ENCODE data around the gene PSD.

The PSD gene

DNA sequence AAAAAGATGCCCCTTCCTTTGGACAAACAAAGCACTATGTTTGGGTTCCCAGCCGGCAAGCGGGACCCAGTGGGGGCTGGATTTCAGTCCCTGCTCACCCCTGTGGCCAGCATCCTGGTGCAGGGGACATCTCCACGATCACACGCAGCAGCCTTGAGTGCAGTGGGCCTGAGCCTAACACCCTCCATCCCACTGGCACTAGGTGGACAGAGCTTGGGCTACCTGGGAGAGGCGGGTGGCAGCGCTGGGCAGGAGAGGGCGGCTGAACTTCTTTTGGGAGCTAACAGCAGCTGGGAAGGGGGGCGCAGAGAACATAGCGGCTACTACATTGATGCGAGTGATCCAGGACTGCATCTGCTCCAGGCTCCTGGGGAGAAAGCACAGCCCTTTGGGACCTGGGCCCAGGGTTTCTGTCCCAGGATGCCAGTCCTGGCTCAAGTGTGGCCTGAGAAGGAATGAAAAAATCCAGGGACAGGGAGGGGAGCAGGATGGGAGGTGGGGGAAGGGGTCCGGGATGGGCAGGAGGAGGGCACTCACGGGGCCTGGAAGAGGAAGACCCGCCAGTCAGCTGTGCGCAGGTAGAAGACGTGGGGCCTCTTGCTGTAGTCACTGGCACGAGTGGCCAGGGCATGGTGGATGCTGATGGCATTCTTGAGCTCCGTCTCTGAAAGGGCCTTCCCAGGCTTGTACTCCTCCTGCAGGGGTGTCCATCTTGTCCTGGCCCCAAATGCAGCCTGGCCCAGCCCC lies 14.1 kb downstream of the PSD start:
- no peak for DNase-seq (ENCODE audit: low read depth)

DNA sequence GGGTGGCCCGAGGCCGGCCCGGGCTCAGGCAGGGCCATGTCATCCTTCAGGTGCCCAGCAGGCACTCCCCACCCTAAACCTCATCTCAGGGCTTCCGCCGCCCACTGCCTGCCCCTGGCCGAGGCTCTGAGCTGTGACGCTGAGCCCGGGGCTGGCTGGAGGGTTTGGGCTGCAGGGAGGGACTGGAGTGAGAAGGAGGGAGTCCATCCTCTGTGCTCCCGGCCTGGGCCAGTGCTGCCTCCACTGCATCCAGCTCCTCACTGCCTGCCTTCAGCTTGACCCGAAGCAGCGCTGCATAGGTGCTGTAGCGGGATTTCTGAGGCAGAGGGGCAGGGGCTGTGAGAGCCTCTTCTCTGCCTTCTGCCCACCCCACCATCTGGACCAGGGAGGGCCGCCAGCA lies 15.5 kb downstream of the PSD start:
- no peak for DNase-seq (ENCODE audit: low read depth)

DNA sequence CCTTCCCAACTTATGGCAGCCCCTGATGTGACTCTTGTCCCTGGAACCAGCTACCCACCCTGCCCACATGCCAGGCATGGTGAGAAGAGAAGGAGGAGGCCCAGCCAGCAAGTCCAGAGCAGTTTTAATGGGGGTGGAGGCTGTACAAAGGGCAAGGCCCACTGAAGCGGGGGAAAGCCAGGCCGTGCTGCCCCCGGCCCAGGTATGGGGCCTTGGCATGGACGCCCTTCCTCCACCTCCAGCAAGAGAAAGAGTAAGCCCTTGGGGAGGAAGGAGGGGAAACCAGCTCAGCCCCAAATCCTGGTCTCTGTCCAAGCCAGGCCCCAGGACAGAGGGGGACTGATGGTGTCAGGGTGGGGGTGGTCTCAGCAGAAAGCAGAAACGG lies 16.1 kb downstream of the PSD start:
- DNase-seq (ENCODE audit: low read depth), result no peak

DNA sequence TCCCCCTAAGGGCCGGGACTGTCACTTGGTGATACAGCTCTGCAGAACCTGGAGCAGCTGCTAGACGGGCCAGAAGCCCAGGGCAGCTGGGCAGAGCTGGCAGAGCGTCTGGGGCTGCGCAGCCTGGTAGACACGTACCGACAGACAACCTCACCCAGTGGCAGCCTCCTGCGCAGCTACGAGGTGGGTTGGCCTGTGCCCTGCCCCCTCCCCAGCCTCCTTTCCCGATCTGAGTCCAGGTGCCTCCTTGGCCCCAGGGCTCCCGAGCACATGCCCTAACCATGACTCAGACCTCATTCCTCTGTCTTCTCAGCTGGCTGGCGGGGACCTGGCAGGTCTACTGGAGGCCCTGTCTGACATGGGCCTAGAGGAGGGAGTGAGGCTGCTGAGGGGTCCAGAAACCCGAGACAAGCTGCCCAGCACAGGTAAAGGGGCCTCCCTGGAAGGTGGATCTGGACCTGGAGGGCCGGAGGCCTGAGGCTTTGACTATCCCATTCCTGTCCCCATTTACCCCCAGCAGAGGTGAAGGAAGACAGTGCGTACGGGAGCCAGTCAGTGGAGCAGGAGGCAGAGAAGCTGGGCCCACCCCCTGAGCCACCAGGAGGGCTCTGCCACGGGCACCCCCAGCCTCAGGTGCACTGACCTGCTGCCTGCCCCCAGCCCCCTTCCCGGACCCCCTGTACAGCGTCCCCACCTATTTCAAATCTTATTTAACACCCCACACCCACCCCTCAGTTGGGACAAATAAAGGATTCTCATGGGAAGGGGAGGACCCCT lies 16.7 kb downstream of the PSD start:
- no peak for DNase-seq (ENCODE audit: low read depth)

DNA sequence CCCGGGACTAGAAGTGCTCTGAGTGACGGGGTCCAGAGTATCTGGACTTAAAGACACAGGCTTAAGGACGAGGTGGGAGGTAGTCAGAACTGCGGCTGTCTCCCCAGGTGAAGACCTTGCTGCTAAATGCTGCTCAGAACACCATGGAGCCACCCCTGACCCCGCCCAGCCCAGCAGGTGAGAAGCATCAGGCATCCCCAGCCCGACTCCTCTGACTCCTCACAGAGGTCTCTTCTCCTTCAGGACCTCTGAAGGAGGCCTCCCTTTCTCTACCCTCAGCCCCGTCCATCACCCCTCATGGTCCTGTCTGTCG lies 17.3 kb downstream of the PSD start:
- DNase-seq (ENCODE audit: low read depth), result no peak

DNA sequence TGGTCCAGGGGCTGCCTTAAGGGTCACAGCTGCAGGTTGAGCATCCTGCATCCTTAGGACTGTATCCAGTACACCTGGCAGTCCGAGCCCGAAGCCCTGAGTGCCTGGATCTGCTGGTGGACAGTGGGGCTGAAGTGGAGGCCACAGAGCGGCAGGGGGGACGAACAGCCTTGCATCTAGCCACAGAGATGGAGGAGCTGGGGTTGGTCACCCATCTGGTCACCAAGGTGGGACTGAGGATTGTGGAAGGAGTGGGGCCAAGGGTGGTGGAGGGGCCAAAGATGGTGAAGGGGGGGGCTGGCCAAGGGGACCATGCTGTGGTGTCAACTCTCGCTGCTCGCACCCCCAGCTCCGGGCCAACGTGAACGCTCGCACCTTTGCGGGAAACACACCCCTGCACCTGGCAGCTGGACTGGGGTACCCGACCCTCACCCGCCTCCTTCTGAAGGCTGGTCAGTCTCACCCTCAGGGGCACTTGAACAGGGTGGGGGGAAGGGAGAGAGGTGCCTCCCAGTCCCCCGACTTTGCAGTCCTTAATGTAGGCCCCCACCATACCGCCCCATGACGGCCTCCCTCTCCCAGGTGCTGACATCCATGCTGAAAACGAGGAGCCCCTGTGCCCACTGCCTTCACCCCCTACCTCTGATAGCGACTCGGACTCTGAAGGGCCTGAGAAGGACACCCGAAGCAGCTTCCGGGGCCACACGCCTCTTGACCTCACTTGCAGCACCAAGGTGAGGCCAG lies 17.8 kb downstream of the PSD start:
- no peak for DNase-seq (ENCODE audit: low read depth)

DNA sequence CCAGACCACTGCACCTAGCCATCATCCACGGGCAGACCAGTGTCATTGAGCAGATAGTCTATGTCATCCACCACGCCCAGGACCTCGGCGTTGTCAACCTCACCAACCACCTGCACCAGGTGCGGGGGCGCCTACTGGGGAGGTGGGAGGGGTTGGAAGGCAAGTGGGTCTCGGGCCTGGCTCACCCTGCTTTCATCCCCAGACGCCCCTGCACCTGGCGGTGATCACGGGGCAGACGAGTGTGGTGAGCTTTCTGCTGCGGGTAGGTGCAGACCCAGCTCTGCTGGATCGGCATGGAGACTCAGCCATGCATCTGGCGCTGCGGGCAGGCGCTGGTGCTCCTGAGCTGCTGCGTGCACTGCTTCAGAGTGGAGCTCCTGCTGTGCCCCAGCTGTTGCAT lies 18.5 kb downstream of the PSD start:
- DNase-seq (ENCODE audit: low read depth), result no peak

DNA sequence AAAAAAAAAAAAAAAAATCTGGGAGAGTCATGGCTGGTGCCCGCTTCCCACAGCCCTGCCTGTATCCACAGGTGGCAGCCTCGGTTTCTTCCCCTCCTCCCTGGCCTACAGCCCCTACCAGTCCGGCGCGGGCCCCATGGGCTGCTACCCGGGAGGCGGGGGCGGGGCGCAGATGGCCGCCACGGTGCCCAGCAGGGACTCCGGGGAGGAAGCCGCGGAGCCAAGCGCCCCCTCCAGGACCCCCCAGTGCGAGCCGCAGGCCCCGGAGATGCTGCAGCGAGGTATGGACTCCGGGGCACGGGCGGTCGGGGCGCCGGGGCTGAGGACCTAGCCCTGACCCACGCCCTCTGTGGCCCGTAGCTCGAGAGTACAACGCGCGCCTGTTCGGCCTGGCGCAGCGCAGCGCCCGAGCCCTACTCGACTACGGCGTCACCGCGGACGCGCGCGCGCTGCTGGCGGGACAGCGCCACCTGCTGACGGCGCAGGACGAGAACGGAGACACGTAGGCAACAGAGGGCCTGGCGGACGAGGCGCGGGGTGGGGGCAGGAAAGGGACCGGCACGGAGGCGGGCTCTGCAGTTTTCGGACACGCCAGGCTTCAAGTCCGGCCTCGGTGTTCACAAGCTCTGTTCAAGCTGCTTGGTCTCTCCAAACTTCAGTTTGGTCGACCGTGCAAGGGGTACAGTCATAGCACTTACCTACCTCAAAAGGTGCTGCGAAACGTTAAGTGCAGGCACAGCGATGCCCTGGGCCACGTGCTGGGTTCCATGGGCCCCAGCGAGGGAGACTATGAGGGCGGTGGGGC lies 19.2 kb downstream of the PSD start:
- DNase-seq (ENCODE audit: low read depth), result peak; percentile 82

DNA sequence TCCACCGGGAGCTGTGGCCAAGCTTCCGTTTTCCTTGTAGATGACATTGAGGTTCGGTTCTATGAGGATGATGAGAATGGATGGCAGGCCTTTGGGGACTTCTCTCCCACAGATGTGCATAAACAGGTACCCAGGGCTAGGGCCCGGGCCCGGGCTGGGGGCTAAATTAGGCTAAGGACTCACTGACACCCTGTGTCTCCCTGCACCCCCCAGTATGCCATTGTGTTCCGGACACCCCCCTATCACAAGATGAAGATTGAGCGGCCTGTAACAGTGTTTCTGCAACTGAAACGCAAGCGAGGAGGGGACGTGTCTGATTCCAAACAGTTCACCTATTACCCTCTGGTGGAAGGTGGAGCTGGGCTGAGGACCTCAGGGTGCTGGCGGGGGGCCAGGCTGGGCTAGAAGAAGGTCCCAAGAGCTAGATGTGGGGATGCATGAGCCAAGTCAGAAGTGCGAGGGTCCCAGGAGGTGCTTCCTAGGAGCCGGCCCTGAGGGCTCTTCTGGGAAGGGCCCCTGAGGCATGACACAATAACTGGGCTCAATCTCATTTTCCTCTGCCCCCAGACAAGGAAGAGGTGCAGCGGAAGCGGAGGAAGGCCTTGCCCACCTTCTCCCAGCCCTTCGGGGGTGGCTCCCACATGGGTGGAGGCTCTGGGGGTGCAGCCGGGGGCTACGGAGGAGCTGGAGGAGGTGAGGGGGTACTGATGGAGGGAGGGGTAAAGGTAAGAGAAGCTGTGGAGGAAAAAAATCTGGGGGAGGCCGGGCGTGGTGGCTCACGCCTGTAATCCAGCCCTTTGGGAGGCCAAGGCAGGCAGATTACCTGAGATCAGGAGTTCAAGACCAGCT lies 20.2 kb downstream of the PSD start:
- no peak for DNase-seq (ENCODE audit: low read depth)

DNA sequence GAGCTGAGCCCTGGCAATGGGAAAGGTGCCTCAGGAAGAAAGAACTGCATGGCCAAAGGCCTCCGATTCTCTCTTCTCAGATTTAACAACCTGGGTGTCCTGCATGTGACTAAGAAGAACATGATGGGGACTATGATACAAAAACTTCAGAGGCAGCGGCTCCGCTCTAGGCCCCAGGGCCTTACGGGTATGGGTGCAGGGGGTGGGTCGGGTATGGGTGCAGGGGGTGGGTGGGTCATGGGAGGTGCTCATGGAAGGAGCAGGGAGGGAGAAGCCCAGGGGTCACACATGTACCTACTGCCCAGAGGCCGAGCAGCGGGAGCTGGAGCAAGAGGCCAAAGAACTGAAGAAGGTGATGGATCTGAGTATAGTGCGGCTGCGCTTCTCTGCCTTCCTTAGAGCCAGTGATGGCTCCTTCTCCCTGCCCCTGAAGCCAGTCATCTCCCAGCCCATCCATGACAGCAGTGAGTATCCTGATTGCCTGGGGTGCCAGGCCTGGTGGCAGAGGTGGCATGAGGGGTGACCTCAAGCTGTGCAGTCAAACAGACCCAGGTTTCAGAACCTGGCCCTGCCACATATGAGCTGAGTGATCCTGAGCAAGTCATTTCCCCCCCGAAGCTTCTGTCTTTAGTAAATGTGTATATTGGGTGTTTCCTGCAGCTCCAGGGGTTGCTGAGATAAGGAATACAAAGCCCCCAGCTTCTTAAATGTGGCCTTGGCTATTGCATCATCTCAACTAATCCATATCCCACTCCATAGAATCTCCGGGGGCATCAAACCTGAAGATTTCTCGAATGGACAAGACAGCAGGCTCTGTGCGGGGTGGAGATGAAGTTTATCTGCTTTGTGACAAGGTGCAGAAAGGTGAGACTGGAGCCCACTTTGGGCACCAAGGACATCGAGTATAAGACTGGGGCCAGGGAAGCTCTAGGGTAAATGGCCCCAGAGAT lies 21.1 kb downstream of the PSD start:
- DNase-seq (ENCODE audit: low read depth), result no peak

DNA sequence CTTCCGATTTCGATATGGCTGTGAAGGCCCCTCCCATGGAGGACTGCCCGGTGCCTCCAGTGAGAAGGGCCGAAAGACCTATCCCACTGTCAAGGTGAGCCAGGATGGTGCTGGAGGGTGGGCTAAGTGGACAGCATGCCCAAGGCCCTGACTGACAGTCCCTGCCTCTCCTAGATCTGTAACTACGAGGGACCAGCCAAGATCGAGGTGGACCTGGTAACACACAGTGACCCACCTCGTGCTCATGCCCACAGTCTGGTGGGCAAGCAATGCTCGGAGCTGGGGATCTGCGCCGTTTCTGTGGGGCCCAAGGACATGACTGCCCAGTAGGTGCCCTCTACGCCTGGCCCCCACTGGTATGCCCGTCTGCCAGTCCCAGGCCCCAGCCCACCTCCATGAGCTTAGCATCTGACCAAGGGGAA lies 21.8 kb downstream of the PSD start:
- no peak for DNase-seq (ENCODE audit: low read depth)

DNA sequence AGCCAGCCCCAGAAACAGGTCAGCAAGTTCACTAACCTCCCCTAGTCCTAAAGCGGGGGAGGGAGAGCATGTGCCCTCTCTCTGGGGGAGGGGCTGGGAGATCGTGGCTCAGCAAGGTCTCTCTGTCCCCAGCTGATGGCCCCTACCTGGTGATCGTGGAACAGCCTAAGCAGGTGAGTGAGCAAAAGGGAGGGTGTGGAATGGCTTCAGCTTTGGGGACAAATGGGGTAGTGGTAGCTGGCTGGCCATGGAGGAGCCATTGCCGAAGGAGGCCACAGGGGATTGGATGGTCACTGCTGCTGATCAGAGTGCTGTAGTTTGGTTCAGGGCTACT lies 22.3 kb downstream of the PSD start:
- DNase-seq (ENCODE audit: low read depth), result no peak

DNA sequence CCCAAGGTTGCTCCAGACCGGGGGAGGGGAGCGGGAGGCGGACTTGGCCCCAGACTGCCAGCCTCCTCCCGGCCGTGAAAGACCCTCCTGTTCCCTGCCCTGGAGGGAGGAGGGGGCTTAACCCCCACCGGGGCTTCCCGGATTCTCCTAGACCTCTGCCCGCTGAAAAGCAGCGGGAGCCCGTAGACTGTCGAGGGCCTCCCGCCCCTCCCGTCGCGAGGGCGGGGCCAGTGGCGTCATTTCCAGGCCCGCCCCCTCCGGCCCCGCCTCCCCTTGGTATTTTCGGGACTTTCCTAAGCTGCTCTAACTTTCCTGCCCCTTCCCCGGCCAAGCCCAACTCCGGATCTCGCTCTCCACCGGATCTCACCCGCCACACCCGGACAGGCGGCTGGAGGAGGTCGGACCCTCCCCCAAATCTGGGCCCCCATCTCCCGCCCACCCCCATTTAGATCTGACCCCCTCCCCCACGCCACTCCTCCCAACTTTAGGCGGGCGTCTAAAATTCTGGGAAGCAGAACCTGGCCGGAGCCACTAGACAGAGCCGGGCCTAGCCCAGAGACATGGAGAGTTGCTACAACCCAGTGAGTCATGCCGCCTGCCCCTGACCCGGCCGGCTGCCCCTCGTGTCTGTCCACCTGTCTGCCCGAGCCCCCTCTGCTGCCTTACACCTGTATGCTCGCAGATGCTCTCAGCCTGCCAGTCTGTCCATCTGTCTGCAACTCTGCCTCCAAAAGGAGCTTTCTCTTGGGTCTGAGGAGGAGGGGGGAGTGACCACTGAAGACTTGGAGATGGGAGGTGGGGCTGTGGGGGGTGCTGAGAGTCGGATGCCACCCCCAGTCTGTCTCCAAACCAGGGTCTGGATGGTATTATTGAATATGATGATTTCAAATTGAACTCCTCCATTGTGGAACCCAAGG lies 22.9 kb downstream of the PSD start, which contains the start of gene NFKB2:
Gene NFKB2 (plus strand): TSS at position 306 of the 917 bp plus-strand sequence. CDS start 255 bp downstream, at position 561.
- peak; percentile 88 for DNase-seq (ENCODE audit: low read depth)

DNA sequence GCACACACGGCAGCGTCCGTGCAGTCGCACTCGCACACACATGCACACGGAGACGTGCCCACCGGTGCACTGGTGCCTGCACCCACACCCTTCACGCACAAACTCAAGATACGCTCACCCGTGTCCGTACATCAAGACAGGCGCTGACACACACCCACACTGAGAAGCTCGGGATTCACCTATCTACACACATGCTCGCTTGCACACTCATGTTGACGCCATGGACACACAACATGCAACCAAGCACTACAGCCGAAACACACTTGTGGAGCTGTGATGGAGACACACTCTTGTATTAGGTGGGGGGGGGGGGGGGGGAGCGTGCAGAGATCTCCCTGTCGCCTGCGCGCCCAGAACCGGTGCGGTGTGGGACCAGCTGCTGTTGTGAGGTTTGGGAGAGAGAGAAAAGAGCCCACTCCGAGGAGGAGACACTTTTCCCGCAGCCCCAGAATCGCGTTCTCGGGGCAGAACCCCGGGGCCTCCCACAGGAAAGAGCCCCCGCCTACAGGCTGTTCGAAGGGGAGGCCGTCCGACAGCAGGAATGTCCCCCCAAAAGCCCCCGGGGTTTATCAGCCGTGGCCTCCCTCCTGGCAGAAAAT lies 23.7 kb downstream of the PSD start:
- DNase-seq (ENCODE audit: low read depth), result peak; percentile 55

DNA sequence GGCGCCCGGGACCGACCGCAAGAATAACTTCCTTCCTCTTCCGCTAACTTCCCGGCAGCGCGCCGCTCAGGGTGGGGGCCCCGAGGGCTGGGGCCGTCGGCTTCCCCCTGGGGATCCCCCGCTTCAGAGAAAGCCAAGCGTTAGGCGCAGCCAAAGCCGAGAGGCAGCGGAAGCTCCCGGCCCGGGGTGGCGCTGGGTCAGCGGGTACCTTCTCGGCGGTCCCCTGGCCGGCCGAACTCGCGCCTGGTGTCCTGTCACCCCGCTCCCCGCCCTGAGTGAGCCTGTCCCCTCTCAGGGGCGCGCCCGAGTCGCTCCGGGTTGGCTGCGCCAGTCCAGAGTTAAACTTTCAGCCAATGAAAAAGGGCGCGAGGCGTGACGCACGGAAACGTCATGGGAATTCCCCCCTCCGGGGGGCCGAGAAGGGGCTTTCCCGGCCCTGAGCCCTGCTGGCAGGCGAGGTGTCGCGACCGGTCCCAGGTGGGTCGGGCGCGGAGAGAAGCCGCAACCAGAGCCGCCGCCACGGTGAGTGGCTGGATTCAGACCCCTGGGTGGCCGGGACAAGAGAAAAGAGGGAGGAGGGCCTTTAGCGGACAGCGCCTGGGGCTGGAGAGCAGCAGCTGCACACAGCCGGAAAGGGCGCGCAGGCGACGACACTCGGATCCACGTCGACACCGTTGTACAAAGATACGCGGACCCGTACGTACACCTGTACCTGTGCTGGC lies 24.3 kb downstream of the PSD start:
- peak; percentile 99 for DNase-seq (ENCODE audit: low read depth)

DNA sequence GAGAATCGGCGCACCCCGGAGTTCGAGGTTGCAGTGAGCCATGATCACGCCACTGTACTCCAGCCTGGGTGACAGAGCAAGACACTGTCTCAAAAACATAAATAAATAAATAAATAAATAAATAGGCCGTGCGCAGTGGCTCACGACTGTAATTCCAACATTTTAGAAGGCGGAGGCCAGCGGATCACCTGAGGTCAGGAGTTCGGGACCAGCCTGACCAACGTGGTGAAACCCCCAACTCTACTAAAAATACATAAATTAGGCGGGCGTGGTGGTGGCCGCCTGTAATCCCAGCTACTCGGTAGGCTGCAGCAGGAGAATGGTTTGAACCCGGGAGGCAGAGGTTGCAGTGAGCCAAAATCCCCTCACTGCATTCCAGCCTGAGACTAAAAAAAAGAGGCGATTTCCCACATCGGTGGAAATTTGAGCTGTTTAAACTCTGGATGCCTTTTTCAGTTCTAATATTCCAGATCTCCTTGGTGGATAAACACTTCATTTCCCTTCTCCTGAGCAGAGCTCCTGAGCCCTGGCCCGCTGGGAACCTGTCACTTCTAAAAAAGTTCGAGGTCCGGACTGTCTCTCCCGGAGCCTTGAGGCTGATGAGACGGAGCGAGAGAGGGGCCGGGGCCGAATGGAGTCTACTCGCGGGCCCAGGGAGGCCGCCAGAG lies 25.0 kb downstream of the PSD start:
- no peak for DNase-seq (ENCODE audit: low read depth)

DNA sequence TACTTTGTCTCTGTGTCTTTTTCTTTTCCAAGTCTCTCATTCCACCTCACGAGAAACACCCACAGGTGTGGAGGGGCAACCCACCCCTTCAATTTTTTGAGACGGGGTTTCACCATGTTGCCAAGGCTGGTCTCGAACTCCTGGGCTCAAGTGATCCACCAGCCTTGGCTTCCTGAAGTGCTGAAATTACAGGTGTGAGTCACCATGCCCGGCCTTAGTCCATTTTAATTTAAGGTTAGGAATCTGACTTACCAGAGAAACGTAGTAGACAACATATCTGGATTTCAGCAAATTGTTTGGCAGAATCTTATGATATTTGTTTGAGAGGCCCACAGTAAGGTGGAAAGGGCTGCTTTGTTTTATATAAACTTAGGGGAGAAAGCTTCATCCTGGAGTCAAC lies 26.3 kb downstream of the PSD start:
- no peak for DNase-seq (ENCODE audit: low read depth)

Measured in T follicular helper cell (primary cell).